Neural cell (in vitro differentiated cells): ENCODE data around the gene PCCA. TPM values are rescaled to one million over a fixed set of nuclear protein-coding genes. Genes with fewer than 3 reads are reported as not detected.

Experiments
- H2AFZ ChIP-seq: fragments of 200-600, 300-800 bp; sonication (generic), shearing (Covaris generic); 2 replicates; pipeline ENCODE4 v1.6.0; 2014; ENCODE audit warnings: low read depth, mild to moderate bottlenecking, antibody characterized with exemption, low read length, moderate library complexity
- H3F3A ChIP-seq: fragments of 200-600 bp; shearing (Covaris generic); 2 replicates; pipeline ENCODE4 v1.6.1; 2016; ENCODE audit warnings: mild to moderate bottlenecking, moderate library complexity, mixed read lengths, antibody characterized with exemption, low read length; ENCODE audit not compliant: insufficient read depth, poor library complexity, severe bottlenecking
- H3K27ac ChIP-seq: fragments of 200-600, 300-800 bp; sonication (generic), shearing (Covaris generic); 2 replicates; pipeline ENCODE4 v1.5.1; 2014; ENCODE audit warnings: mild to moderate bottlenecking, low read length, moderate library complexity
- H3K27me3 ChIP-seq: fragments of 300-800, 200-600 bp; sonication (generic), shearing (Covaris generic); 2 replicates; pipeline ENCODE4 v1.6.0; 2014; ENCODE audit warnings: mild to moderate bottlenecking, low read depth, low read length, moderate library complexity; ENCODE audit not compliant: insufficient read depth
- H3K36me3 ChIP-seq: fragments of 300-800, 200-600 bp; sonication (generic), shearing (Covaris generic); 2 replicates; pipeline ENCODE4 v1.5.1; 2014; ENCODE audit warnings: mild to moderate bottlenecking, antibody characterized with exemption, low read length, moderate library complexity; ENCODE audit not compliant: insufficient read depth
- H3K4me2 ChIP-seq: fragments of 300-800, 200-600 bp; sonication (generic), shearing (Covaris generic); 2 replicates; pipeline ENCODE4 v1.6.0; 2014; ENCODE audit warnings: mild to moderate bottlenecking, low read length
- H3K4me3 ChIP-seq: fragments of 300-800, 200-600 bp; sonication (generic), shearing (Covaris generic); 2 replicates; pipeline ENCODE4 v1.5.1; 2014; ENCODE audit warnings: mild to moderate bottlenecking, low read length, moderate library complexity
- H3K79me2 ChIP-seq: fragments of 200-600 bp; shearing (Covaris generic); replicated peaks from 2 replicates; pipeline ENCODE4 v1.6.0; 2014; ENCODE audit warnings: mild to moderate bottlenecking, low read length, moderate library complexity; ENCODE audit not compliant: insufficient read depth
- H3K9ac ChIP-seq: fragments of 300-800, 200-600 bp; sonication (generic), shearing (Covaris generic); 2 replicates; pipeline ENCODE4 v1.6.1; 2016; ENCODE audit warnings: mild to moderate bottlenecking, low read length, mixed read lengths
- H3K9me2 ChIP-seq: fragments of 200-600 bp; shearing (Covaris generic); 2 replicates; pipeline ENCODE4 v1.6.1; 2016; ENCODE audit warnings: mild to moderate bottlenecking, low read length, mixed read lengths; ENCODE audit not compliant: insufficient read depth
- H3K9me3 ChIP-seq: fragments of 200-600, 300-800 bp; sonication (generic), shearing (Covaris generic); 2 replicates; pipeline ENCODE4 v1.6.1; 2016; ENCODE audit warnings: mild to moderate bottlenecking, mixed run types, low read length, moderate library complexity, mixed read lengths
- H4K20me1 ChIP-seq: fragments of 200-600 bp; shearing (Covaris generic); 2 replicates; pipeline ENCODE4 v1.6.1; 2016; ENCODE audit warnings: mild to moderate bottlenecking, mixed run types; ENCODE audit not compliant: insufficient read depth
- CTCF ChIP-seq: fragments of 450-650 bp; IDR thresholded peaks from 2 replicates; pipeline ENCODE4 v1.5.1; 2014; ENCODE audit warnings: antibody characterized with exemption, mild to moderate bottlenecking, moderate library complexity; ENCODE audit not compliant: poor library complexity, severe bottlenecking
- EP300 ChIP-seq: fragments of 450-650 bp; conservative IDR thresholded peaks from 2 replicates; pipeline ENCODE4 v1.6.1; 2014; ENCODE audit warnings: antibody characterized with exemption, mild to moderate bottlenecking, moderate library complexity; ENCODE audit not compliant: poor library complexity, severe bottlenecking
- EZH2 ChIP-seq: fragments of 200-600, 300-800 bp; shearing (Covaris generic), sonication (generic); IDR thresholded peaks from 2 replicates; pipeline ENCODE4 v1.6.1; 2014; ENCODE audit warnings: antibody characterized with exemption, low read length, borderline replicate concordance, mild to moderate bottlenecking; ENCODE audit not compliant: insufficient read depth, poor library complexity, severe bottlenecking
- MXI1 ChIP-seq: fragments of 450-650 bp; conservative IDR thresholded peaks from 2 replicates; pipeline ENCODE4 v1.6.1; 2014; ENCODE audit warnings: antibody characterized with exemption, mild to moderate bottlenecking; ENCODE audit not compliant: poor library complexity, severe bottlenecking
- POLR2AphosphoS5 ChIP-seq: IDR thresholded peaks from 2 replicates; pipeline ENCODE4 v1.6.1; 2012
- RAD21 ChIP-seq: fragments of 450-650 bp; conservative IDR thresholded peaks from 2 replicates; pipeline ENCODE4 v1.6.1; 2014; ENCODE audit warnings: antibody characterized with exemption, mild to moderate bottlenecking, moderate library complexity
- REST ChIP-seq: IDR thresholded peaks from 2 replicates; pipeline ENCODE4 v1.6.1; 2012; ENCODE audit warnings: borderline replicate concordance
- SMC3 ChIP-seq: fragments of 450-650 bp; conservative IDR thresholded peaks from 2 replicates; pipeline ENCODE4 v1.6.1; 2014; ENCODE audit warnings: antibody characterized with exemption, mild to moderate bottlenecking, moderate library complexity; ENCODE audit not compliant: poor library complexity
- TAF1 ChIP-seq: IDR thresholded peaks from 2 replicates; pipeline ENCODE4 v1.6.1; 2012; ENCODE audit warnings: low read depth
- polyA plus RNA-seq: library from polyadenylated mRNA; depleted of rRNA; stranded (reverse); fragments of >200 nt; gene quantifications from 2 replicates; pipeline ENCODE4 v1.2.3, GENCODE V29; 2014

PCCA gene
- polyA plus RNA-seq, 1 donor from 2014 or later = 17.0 TPM

GRCh38 chr13:100274942-100275506 is 186.1 kb downstream of the PCCA start:
- H3K4me2 ChIP-seq = no peak overlapping the region
- no peak overlapping the region for H3K9ac ChIP-seq

GRCh38 chr13:100275746-100276145 is 186.9 kb downstream of the PCCA start:
- no peaks in the 10 kb centered on the region for H3F3A ChIP-seq
- H3K4me3 ChIP-seq = no peak overlapping the region
- TF ChIP-seq EP300 = no peak
- no peak for TF ChIP-seq RAD21
- TF ChIP-seq SMC3 = no peak
- no peaks in the 10 kb centered on the region for H3K9me2 ChIP-seq
- H2AFZ ChIP-seq = no peak overlapping the region
- no peak overlapping the region for H3K27ac ChIP-seq
- no peaks in the 10 kb centered on the region for H3K27me3 ChIP-seq
- H4K20me1 ChIP-seq = no peaks in the 10 kb centered on the region
- H3K79me2 ChIP-seq = no peaks in the 10 kb centered on the region
- H3K36me3 ChIP-seq = no peaks in the 10 kb centered on the region
- H3K4me2 ChIP-seq = no peak overlapping the region
- no peak overlapping the region for H3K9ac ChIP-seq
- H3K9me3 ChIP-seq = no peaks in the 10 kb centered on the region

More at GRCh38 chr13:100274942-100275506, 186.1 kb downstream of the PCCA start:
- no peaks in the 10 kb centered on the region for H3F3A ChIP-seq
- H3K79me2 ChIP-seq = no peaks in the 10 kb centered on the region
- H3K4me3 ChIP-seq = no peak overlapping the region
- H3K36me3 ChIP-seq = no peaks in the 10 kb centered on the region
- no peak for TF ChIP-seq CTCF
- TF ChIP-seq REST = no peak
- no peak for TF ChIP-seq POLR2AphosphoS5
- no peak for TF ChIP-seq MXI1
- TF ChIP-seq SMC3 = no peak
- TF ChIP-seq TAF1 = no peak
- no peak for TF ChIP-seq EZH2
- no peak for TF ChIP-seq EP300
- TF ChIP-seq RAD21 = no peak
- H4K20me1 ChIP-seq = no peaks in the 10 kb centered on the region
- H2AFZ ChIP-seq = no peak overlapping the region
- no peaks in the 10 kb centered on the region for H3K9me2 ChIP-seq
- H3K9me3 ChIP-seq = no peaks in the 10 kb centered on the region
- no peaks in the 10 kb centered on the region for H3K27me3 ChIP-seq
- H3K27ac ChIP-seq = no peak overlapping the region
